Gastroesophageal sphincter (tissue), 3 donors: ENCODE measurements around the gene ADAM10.

Experiments used
- POLR2AphosphoS5 ChIP-seq: sonication (generic); formaldehyde crosslinking; IDR thresholded peaks from one replicate; pipeline ENCODE4 v1.6.1; 2017; ENCODE audit warnings: antibody characterized with exemption
- TF ChIP-seq, protein P1 (sequence below), 4 experiments: fragments of 200-600 bp in 2 of 4; fragments of 450-650 bp in 2 of 4; sonication (generic) in 1 of 4; IDR thresholded peaks; one replicate each; pipeline ENCODE4 v1.5.1; 2017 to 2019; ENCODE audit warnings: antibody characterized with exemption in 4 of 4, mild to moderate bottlenecking in 2 of 4, moderate library complexity in 2 of 4

DNA sequence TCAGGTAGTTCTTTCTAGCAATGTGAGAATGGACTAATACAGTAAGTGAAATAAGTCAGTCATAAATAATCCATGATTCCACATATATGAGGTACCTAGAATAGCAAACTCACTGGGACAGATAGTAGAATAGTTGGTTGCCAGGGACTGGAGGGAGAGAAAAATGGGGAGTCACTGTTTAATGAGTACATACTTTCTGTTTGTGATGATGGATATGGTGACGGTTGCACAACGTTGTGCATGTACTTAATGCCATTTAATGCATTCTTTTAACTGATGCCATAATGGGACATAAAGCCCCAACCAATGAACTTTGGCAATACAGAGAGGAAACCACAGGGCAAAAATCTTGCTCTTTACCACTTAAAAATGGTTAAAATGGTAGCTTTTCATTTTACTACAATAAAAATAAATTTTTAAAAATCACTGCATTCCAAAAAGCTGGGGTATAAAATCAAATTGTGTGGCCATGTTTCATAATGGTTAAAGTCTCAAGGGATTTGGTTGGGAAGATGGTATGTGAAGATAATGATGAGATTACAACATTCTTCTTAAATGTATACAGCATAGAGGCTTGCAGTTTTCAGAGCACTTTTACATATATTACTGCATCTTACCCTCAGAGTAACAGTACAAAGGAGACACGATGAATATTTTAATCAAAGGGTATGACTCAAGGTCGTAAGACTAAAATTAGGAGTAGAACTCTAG, 45.2 kb downstream of the ADAM10 start:
- TF ChIP-seq, protein P1, sequence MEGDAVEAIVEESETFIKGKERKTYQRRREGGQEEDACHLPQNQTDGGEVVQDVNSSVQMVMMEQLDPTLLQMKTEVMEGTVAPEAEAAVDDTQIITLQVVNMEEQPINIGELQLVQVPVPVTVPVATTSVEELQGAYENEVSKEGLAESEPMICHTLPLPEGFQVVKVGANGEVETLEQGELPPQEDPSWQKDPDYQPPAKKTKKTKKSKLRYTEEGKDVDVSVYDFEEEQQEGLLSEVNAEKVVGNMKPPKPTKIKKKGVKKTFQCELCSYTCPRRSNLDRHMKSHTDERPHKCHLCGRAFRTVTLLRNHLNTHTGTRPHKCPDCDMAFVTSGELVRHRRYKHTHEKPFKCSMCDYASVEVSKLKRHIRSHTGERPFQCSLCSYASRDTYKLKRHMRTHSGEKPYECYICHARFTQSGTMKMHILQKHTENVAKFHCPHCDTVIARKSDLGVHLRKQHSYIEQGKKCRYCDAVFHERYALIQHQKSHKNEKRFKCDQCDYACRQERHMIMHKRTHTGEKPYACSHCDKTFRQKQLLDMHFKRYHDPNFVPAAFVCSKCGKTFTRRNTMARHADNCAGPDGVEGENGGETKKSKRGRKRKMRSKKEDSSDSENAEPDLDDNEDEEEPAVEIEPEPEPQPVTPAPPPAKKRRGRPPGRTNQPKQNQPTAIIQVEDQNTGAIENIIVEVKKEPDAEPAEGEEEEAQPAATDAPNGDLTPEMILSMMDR (IDR thresholded peaks at IDR 0.05): no peak
- no peak for TF ChIP-seq POLR2AphosphoS5
